ENCODE data around the gene ESRP2. TPM values are rescaled to one million over a fixed set of nuclear protein-coding genes. Genes with fewer than 3 reads are reported as not detected.

The ESRP2 gene
- total RNA-seq, 1 donor from 2014 or later = 5.4 TPM

DNA sequence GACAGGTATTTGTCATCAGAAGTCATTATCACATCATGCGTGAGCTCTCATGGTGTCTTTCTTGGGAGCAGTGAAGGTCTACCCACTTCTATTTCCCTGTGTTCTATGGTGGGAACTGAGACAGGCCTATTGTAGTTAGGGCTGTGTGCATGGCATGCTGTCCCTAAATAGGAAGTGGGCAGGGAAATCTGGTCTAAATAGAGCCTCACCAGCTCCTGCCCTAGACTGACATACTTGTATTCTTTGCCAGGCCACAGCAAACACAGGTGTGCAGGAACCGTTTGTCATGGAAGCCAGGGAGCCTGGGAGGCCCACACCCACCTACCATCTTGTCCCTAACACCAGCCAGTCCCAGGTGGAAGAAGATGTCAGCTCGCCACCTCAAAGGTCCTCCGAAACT, 38.5 kb upstream of the ESRP2 start:
- Histone ChIP-seq H2AFZ (replicated peaks) (no peak overlapping the region), H3K9me3 (ENCODE audit: low read depth) (no peaks in the 10 kb centered on the region), H3K4me2 (no peak overlapping the region), H3K9ac (no peak overlapping the region), H3K36me3 (no peaks in the 10 kb centered on the region), H3K27me3 (no peaks in the 10 kb centered on the region), H3K79me2 (ENCODE audit: low read depth) (peaks cover 8% of the 10 kb centered on the region), H3K27ac (no peak overlapping the region), H4K20me1 (ENCODE audit: low read depth) (no peaks in the 10 kb centered on the region), H3K4me1 (no peaks in the 10 kb centered on the region), H3F3A (ENCODE audit: low read depth) (peaks cover 8% of the 10 kb centered on the region), H3K4me3 (no peak overlapping the region)
- no peaks in the 10 kb centered on the region for H3K9me3 Mint-ChIP-seq
- peaks cover 2% of the 10 kb centered on the region for H3K36me3 Mint-ChIP-seq
- no peak for DNase-seq (ENCODE audit: low spot score)
- H3K27ac Mint-ChIP-seq = peak overlapping the region; percentile 33
- no peaks in the 10 kb centered on the region for H3K27me3 Mint-ChIP-seq (ENCODE audit: insufficient read depth, low read depth)
- H3K4me1 Mint-ChIP-seq = peaks cover under 1% of the 10 kb centered on the region
- TF ChIP-seq EZH2phosphoT487 (IDR thresholded peaks at IDR 0.05) (no peak), CTCF (IDR thresholded peaks at IDR 0.05) (no peak), EZH2 (IDR thresholded peaks at IDR 0.05) (no peak)
- no peak overlapping the region for H3K4me3 Mint-ChIP-seq

GRCh38 chr16:68273896-68274295, 38.0 kb upstream of the ESRP2 start:
- no peaks in the 10 kb centered on the region for H3K4me1 ChIP-seq
- no peaks in the 10 kb centered on the region for H3K36me3 ChIP-seq
- TF ChIP-seq CTCF (IDR thresholded peaks at IDR 0.05) = no peak
- TF ChIP-seq EZH2phosphoT487 (IDR thresholded peaks at IDR 0.05) = no peak
- no peak for TF ChIP-seq EZH2 (IDR thresholded peaks at IDR 0.05)
- H3K9ac ChIP-seq = no peak overlapping the region
- H3K36me3 Mint-ChIP-seq = no peaks in the 10 kb centered on the region
- H4K20me1 ChIP-seq (ENCODE audit: low read depth) = no peaks in the 10 kb centered on the region
- no peak for DNase-seq (ENCODE audit: low spot score)
- H3K27me3 ChIP-seq = no peaks in the 10 kb centered on the region
- H3K4me1 Mint-ChIP-seq = peaks cover 6% of the 10 kb centered on the region
- peaks cover 11% of the 10 kb centered on the region for H3F3A ChIP-seq (ENCODE audit: low read depth)
- no peak overlapping the region for H3K4me2 ChIP-seq
- no peaks in the 10 kb centered on the region for H3K9me3 ChIP-seq (ENCODE audit: low read depth)
- H3K4me3 Mint-ChIP-seq = no peak overlapping the region
- H2AFZ ChIP-seq (replicated peaks) = no peak overlapping the region
- H3K4me3 ChIP-seq = no peak overlapping the region
- H3K27ac ChIP-seq = no peak overlapping the region
- peaks cover 8% of the 10 kb centered on the region for H3K79me2 ChIP-seq (ENCODE audit: low read depth)
- no peaks in the 10 kb centered on the region for H3K9me3 Mint-ChIP-seq
- peak overlapping the region; percentile 33 for H3K27ac Mint-ChIP-seq
- H3K27me3 Mint-ChIP-seq (ENCODE audit: insufficient read depth, low read depth) = no peaks in the 10 kb centered on the region

DNA sequence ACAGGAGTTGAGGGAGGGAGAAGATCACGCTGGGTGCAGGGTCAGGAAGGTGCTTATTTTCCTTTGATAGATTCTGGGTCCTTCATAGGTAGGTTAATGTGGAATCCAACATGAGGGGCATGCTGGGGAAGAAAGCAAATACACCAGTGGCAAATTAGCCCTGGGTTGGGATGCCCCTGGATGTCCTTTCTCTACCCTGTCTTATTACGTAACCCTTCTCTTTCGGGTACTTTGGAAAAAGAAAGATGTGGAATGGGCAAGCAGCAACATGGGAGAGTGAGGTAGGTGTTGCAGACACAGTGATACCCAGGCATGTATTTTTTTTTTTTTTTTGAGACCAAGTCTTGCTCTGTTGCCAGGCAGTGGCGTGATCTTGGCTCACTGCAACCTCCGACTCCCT, 37.5 kb upstream of the ESRP2 start:
- peaks cover 11% of the 10 kb centered on the region for H3F3A ChIP-seq (ENCODE audit: low read depth)
- no peak for TF ChIP-seq EZH2phosphoT487 (IDR thresholded peaks at IDR 0.05)
- no peak for TF ChIP-seq CTCF (IDR thresholded peaks at IDR 0.05)
- TF ChIP-seq EZH2 (IDR thresholded peaks at IDR 0.05) = no peak
- Mint-ChIP-seq H3K27ac (no peak overlapping the region), H3K27me3 (ENCODE audit: insufficient read depth, low read depth) (no peaks in the 10 kb centered on the region), H3K4me3 (no peak overlapping the region), H3K4me1 (peaks cover 6% of the 10 kb centered on the region), H3K36me3 (no peaks in the 10 kb centered on the region), H3K9me3 (no peaks in the 10 kb centered on the region)
- no peaks in the 10 kb centered on the region for H3K9me3 ChIP-seq (ENCODE audit: low read depth)
- H2AFZ ChIP-seq (replicated peaks) = no peak overlapping the region
- no peaks in the 10 kb centered on the region for H3K27me3 ChIP-seq
- no peak overlapping the region for H3K4me2 ChIP-seq
- peaks cover 8% of the 10 kb centered on the region for H3K79me2 ChIP-seq (ENCODE audit: low read depth)
- H3K4me1 ChIP-seq = peaks cover under 1% of the 10 kb centered on the region
- no peak for DNase-seq (ENCODE audit: low spot score)
- H3K9ac ChIP-seq = no peak overlapping the region
- no peak overlapping the region for H3K27ac ChIP-seq
- H4K20me1 ChIP-seq (ENCODE audit: low read depth) = no peaks in the 10 kb centered on the region
- no peaks in the 10 kb centered on the region for H3K36me3 ChIP-seq
- H3K4me3 ChIP-seq = no peak overlapping the region
